PFSK-1 (cell line): ENCODE results near the gene OSBPL6.

Source experiments
- POLR2AphosphoS5 ChIP-seq: IDR thresholded peaks from 2 replicates; pipeline ENCODE4 v1.6.1; 2012; ENCODE audit warnings: low read depth, mild to moderate bottlenecking, control low read depth, low read length, moderate library complexity
- SIN3A ChIP-seq: IDR thresholded peaks from 2 replicates; pipeline ENCODE4 v1.6.1; 2012; ENCODE audit warnings: mild to moderate bottlenecking, low read length, moderate library complexity, borderline replicate concordance; ENCODE audit not compliant: insufficient read depth
- TAF1 ChIP-seq: IDR thresholded peaks from 2 replicates; pipeline ENCODE4 v1.6.1; 2012; ENCODE audit warnings: low read length, control low read depth, borderline replicate concordance; ENCODE audit not compliant: insufficient read depth

GRCh38 chr2:178426388-178426787 is 232.1 kb downstream of the OSBPL6 start:
- no peak for TF ChIP-seq TAF1
- no peak for TF ChIP-seq SIN3A
- no peak for TF ChIP-seq POLR2AphosphoS5
